GM18505 (cell line): Measurements from ENCODE around the gene BTBD16.

ENCODE experiments used
- ATAC-seq: cut with Tn5 transposase; IDR thresholded peaks from one replicate; pipeline ENCODE4 v1.9.1; 2021; ENCODE audit not compliant: unreplicated experiment
- POLR2A ChIP-seq: IDR thresholded peaks from 4 replicates; pipeline ENCODE4 v1.6.1; 2011; ENCODE audit warnings: borderline replicate concordance; ENCODE audit not compliant: insufficient read depth, insufficient read length; ENCODE audit errors: extremely low read depth

BTBD16 gene

DNA sequence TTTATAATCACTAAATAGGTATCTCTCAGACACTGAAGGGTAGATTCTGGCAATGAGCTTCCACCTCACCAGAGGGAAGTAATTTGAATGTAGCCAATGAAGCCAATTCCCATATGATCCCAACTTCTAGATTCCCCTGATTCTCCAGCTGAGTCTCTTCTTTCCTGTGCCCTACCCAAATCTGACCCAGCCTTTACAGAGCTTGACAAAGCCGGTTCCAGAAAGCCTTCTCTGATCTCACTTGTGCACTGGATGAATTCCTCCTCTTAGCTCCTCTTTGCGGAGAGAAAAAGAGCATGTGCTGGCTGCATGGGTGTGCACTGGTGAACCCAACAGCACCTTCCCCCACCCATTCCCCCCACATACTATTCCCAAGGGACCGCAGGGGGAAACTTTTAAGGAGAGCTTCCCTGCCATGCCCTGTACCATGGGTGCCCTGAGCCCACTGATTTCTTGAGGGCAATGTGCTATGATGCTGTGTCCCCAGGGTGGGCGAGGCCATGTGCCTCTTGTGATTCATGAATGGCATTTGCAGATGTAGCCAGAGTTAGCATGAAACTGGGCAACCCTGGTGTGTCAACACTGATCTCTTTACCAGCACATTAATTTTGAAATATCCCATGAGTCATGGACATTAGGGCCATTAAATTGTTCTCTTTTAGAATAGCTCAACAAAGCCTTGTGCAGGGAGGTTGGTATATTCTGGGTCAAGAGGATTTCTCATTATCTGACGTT, 53.0 kb downstream of the BTBD16 start:
- no peak for TF ChIP-seq POLR2A
- no peak for ATAC-seq

DNA sequence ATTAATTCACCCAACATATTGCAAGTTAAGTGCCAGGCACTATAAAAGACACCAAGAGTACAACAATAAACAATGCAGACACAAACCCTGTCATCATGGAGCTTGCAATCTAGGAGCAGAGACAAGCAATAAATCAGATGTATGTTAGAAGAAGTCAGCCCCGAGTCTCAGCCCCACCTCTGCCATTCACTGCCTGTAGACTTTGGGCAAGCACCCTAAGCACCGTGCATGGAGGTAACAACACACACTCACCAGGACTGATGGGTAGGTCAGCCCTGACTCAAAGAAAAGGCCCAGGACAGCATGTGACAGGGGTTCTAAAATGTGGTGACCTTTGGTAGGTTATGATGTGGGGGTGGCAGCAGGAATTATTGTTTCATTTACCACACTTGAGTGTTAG, 54.1 kb downstream of the BTBD16 start:
- no peak for TF ChIP-seq POLR2A
- ATAC-seq: no peak

DNA sequence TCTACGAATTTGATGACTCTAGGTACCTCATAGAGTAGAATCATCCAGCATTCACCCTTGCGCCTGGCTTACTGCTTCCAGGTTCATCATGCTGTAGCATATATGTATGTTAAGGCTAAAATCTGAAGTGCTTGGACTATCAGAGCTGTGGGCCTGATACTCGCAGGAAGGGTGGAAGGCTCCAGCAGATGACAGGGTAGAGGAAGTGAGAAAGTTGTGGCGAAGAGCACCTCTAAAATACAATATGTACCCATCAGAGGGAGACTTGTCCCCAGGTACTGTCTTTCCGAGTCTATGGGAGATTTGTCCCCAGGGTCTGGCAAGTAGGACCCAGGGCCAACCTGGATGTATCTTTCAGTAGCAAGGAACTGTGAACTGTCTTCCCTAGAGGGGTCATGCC, 55.3 kb downstream of the BTBD16 start:
- no peak for TF ChIP-seq POLR2A
- ATAC-seq: no peak

DNA sequence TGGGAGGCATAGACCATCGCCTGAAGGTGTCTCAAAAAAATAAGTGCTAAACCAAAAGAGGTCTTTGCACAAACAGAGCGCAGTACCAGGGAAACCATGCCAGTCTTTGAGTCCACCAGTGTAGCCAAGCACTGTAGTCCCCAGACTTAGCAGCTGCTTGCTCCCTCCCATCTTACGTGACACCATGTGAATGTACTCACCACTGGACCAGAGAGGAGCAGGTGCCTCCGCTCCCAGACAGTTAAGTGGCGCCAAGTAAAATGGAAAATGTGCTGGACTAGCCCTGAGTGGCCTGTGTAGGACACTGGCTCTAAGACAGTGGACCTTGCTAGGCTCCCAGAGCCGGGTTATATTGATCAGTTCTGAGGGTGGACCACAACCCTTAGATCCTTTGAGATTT, 55.7 kb downstream of the BTBD16 start:
- ATAC-seq: no peak
- no peak for TF ChIP-seq POLR2A

DNA sequence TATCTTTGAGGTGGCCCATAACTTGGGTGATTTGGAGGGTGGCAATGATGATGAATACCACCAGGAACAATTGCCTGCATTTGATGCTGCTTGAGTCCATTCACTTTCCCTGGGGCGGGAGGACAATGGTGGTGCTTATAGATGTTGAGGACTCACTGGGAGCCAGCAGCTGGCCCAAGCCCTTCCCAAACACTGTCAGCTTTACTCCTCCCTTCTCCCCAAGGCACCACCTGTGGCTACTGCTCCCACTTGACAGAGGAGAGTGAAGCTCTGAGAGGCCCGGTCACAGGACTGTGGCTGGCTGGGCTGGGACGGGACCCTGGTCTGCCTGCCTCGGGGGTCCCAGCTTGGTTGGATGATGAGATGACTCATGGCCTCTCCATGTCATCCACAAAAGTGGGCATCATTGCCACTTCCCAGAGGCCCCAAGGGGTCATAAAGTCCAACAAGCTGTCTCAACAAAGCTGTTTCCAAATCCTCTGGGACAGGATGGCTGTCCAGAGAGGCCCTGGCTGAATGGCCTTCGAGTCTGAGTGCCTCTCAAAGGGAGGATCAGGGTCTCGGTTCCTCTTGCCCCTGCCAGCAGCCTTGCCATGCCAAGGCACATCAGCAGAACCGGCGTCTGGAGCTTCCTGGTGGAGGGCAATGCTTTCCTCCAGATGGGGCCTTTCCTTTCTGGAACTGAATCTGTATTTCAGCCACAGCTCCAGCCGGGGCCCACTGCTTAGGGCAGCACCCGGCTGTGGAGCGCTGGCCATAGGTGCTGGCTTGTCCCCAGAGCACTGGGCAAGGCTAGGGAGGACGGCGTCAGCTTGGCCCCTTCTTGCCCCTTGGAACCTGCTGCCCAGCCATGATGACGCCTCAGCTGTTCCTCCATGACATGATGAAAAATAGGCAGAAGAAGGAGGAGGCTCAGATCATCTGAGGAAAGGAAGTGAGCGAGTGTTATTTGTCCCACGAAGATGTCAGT, 56.4 kb downstream of the BTBD16 start:
- no peak for TF ChIP-seq POLR2A
- no peak for ATAC-seq

DNA sequence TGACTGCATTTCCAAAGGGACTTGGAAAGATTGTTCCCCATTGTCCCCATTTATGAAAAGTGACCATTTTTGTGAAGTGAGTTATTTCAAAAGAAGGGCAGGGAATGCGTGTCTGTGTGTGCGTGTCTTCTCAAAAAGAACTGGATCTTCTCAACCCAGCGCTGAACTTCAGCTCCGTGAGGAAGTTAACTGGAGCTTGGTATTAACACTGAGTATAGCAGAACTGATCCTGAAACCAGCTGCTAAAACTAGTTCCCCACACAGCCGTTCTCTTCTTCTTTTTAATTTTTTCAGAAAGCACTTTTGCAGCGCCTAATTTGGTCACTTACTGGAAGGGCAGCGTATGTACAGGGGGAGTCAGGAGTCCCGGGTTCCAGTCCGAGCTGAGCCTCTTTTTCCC, 57.6 kb downstream of the BTBD16 start:
- no peak for ATAC-seq
- no peak for TF ChIP-seq POLR2A

DNA sequence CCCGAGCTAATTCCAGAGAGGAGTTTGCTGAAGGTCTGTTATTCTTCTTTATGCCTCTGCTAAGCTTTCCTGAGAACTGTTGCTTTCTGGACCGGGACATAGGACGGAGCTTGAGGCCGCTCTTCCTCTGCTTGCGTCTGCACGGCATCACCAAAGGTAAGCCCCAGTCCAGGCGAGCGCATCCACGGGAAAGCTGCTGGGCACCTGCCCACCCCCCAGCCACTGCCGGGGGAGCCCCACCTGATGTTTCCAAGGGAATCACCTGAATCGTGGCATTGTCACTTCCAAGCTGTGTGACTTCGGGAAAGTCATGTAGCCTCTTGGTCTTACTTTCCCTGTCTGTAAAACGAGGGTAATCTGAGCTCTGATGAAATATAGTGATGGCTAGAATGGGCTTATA, 58.3 kb downstream of the BTBD16 start:
- ATAC-seq: no peak
- TF ChIP-seq POLR2A: no peak

DNA sequence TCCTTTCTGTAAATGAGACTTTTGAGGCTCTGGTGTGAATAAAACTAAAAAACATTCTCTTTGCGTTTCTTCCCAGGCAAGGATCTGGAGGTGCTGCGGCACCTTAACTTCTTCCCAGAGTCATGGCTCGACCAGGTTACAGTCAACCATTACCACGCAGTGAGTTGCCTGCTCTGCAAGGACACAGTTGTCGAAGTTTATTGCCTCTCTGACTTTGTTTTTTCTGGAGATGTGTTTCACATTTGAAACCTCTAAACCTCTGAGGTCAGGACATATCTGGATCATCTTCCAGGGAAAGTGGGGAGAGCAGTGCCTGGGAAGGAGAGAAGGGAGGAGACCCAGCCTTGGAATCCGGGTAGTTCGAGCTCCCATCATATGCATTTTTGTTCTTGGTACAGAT, 60.0 kb downstream of the BTBD16 start:
- ATAC-seq: no peak
- TF ChIP-seq POLR2A: no peak

DNA sequence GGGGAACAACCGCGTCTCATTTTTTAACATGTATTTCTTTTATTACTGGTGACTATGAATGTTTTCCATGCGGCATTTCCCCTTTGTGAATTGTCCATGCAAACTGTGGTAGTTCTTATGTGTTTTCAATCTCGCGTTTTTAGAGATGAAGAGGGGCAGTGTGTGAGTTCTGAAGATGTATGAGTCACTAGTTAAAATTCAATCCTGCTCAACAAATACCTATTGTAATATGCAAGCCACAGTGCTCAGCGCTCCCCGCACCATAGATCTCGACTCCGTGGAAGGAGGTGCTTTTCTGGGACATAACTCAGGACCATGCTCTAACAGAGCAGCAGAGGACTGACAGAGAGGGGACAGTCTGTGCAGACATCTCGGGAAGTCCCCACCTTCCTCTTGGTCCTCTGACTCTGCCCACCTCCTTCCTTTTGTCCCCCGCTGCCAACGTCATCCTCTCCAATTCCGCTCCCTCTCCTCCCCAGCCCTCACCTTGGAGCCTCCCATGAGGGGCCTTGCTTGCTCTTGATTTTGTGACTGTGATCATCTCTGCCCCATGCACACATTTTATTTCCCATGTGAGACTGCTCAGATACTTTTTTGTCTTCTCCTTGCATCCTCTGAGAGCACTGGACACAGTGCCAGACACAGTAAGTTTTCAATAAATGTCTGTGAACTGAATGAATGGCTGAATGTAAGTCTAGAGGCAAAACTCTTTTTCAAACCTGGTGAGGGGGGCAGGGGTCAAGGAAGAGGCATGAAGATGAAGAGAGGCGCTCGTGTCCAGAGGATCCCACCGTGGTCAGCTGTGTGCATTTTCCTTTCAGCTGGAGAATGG, 60.7 kb downstream of the BTBD16 start:
- no peak for ATAC-seq

DNA sequence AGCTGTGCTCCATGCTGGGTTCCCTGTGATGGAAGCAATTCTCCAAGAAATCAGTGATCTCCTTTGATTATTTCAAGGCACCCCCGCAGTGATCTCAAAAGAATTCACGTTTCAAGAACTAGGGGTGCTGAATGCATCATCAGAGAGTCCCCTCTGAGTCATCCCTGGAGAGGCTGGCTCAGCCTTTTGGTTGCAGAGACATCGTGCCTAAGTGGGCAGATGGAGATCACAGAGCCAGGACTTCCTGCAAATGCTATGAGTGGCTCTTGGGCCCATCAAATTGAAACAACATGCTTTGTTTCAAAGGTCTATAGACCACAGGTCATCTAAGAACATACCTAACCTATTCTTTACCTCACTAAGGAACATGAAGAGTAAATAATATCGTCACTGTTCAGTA, 61.9 kb downstream of the BTBD16 start:
- no peak for ATAC-seq
- TF ChIP-seq POLR2A: no peak

More for the DNA sequence above, 60.7 kb downstream of the BTBD16 start:
- no peak for TF ChIP-seq POLR2A

DNA sequence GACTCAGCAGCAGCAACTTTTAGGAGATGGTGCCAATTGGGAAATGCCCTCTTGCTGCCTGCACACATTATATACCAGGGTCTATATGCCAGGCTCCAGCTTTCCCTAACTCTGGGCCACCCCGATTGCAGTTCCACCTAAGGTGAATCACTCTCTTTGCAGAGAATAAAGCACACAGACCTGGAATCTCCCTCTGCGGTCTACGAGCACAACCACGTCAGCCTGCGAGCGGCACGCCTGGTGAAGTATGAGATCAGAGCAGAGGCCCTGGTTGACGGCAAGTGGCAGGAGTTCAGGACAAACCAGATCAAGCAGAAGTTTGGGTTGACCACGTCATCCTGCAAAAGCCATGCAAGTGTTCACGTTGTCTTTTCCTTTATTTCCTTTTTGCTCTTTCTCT, 65.2 kb downstream of the BTBD16 start:
- no peak for TF ChIP-seq POLR2A
- no peak for ATAC-seq

DNA sequence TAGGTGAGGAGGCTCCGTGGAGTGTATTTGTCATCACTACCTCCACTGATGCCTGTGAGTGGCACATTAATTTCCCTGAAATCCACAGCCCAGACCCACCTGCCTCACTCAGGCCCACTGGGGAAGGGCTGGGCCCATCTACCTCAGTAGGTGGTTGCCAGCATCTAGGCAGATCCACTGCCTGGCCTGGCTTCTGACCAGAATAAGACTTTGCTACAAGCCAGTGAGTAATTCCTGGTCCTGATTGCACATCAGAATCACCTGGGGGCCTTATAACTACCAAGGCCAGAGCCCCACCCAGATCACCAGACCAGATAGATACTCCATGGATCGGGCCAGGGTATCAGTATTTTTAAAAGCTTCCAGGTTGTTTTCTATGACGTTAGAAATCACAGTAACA, 65.9 kb downstream of the BTBD16 start:
- ATAC-seq: no peak
- no peak for TF ChIP-seq POLR2A
